Epithelial cell of proximal tubule (primary cell): Measurements from ENCODE around the gene WDR86. TPM values are rescaled to one million over a fixed set of nuclear protein-coding genes. Genes with fewer than 3 reads are reported as not detected.

Experiments used
- DNase-seq: peaks from one replicate; pipeline ENCODE4 v3.0.0-alpha.2; 2011; ENCODE audit warnings: low read depth
- H3K4me3 ChIP-seq: 2 replicates; pipeline ENCODE4 v1.5.1; 2011; ENCODE audit warnings: low read depth, mild to moderate bottlenecking, low read length
- total RNA-seq: library from RNA; depleted of rRNA; stranded (reverse); fragments of >200 nt; gene quantifications from 2 replicates; pipeline ENCODE4 v1.2.3, GENCODE V29; 2015
- TF ChIP-seq, protein P1 (sequence below): conservative IDR thresholded peaks from 2 replicates; pipeline ENCODE4 v1.5.1; 2012; ENCODE audit warnings: low read depth, mild to moderate bottlenecking, low read length

WDR86 gene
- total RNA-seq, 1 donor from 2014 or later: 3.1 TPM

DNA sequence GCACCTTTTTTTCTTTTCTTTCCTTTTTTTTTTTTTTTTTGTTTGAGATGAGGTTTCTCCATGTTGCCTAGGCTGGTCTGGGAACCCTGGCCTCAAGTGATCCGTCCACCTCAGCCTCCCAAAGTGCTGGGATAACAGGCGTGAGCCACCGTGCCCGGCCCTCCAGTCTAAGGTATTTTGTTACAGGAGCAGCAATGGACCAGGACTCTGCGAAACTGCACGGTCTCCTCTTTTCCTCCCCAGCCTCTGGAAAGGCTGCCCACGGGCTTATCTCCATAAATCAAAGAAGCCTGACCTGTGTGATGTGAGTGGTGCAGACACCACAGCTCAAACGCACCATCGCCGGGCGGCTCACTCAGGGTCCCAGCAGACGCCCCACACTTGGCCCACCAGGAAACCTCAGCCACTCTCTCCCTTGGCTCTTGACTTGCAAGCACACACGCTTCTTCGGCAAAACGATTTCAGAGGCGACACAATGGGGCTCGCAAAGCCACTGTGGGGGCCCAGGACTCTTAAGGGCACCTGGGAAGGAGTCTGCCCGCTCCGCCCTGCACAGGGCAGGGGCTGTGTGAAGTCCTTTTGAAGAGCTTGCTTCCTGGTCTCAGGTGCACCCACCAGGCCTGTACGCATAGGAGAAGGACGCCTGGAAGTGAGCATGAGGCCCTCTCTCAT lies 20.6 kb downstream of the WDR86 start:
- TF ChIP-seq, protein P1, sequence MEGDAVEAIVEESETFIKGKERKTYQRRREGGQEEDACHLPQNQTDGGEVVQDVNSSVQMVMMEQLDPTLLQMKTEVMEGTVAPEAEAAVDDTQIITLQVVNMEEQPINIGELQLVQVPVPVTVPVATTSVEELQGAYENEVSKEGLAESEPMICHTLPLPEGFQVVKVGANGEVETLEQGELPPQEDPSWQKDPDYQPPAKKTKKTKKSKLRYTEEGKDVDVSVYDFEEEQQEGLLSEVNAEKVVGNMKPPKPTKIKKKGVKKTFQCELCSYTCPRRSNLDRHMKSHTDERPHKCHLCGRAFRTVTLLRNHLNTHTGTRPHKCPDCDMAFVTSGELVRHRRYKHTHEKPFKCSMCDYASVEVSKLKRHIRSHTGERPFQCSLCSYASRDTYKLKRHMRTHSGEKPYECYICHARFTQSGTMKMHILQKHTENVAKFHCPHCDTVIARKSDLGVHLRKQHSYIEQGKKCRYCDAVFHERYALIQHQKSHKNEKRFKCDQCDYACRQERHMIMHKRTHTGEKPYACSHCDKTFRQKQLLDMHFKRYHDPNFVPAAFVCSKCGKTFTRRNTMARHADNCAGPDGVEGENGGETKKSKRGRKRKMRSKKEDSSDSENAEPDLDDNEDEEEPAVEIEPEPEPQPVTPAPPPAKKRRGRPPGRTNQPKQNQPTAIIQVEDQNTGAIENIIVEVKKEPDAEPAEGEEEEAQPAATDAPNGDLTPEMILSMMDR: no peak
- DNase-seq: no peak
- H3K4me3 ChIP-seq: no peak overlapping the region

DNA sequence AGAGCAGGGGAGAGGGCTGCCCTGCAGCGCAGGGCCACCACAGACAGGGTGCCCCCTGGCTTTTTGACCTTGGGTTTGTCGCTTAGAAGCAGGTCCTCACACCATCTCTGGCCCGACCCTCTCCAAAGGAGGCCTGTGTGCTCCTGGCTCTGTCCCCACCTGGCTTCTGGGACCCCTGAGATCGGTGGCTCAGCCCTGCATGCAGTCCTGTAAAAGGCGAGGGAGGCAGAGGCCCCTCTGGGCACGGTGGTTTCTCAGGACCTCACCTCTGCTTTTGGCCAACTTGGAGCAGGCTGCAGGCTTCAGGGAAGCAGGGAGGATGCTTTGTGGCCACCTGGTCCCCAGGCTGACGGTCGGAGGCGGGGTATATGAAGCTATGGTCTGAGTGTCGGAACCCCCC lies 21.4 kb downstream of the WDR86 start:
- DNase-seq: no peak

DNA sequence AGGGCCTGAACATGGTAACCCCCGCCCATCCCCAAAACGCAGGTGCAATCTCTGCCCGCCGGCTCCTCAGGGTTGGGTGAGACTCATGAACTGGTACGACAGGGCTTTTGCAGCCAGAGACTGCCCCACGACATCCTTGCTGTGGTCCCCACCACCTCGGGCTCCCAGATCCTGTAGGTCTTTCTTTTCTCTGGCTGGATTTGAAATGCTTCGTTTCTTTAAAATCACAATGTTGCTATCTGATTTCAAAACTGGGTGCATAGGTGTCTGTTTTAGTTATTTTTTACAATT lies 21.9 kb downstream of the WDR86 start:
- TF ChIP-seq, protein P1: no peak
- DNase-seq: no peak
- H3K4me3 ChIP-seq: no peak overlapping the region

More for the DNA sequence above, 21.4 kb downstream of the WDR86 start:
- TF ChIP-seq, protein P1: no peak
- no peak overlapping the region for H3K4me3 ChIP-seq

DNA sequence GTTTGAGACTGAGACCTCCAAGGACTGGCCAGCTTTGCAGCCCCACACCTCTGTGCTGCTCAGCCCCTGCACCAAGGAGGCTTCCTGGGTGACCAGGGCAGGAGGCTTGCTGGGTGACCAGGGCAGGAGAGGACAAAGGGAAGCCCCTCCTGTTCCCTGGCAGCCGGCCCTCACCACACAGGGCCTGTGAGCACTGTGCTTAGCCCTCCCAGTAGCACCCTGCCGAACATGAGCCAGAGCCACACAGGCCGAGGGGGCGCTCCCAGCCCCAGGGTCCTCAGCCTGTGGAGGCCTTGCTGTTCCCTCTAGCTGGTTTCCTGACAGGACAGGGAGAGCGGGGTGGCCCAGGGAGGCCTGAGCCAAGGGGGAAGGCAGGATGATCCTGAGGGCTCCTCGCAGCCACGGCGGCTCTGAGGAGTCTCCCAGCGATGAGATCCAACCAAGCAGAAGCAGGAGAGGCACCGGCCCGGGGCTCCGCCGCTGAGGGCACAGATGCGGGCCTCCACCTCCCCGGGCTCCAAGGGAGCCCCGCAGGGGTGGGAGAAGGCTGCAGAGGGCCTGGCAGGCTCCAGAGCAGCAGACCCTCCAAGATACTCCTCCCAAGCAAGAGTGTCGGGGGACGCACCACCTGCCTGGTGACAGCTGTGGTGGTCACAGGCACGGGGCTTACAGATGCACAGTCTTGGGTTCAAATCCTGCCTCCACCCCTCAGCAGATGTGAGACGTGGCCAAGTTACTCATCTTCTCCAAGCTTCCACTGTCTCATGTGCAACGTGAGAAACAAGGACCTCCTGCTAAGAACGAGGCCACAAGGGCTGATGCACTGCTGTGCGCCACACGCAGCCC lies 22.5 kb downstream of the WDR86 start:
- TF ChIP-seq, protein P1: no peak
- DNase-seq: no peak
- H3K4me3 ChIP-seq: no peak overlapping the region

DNA sequence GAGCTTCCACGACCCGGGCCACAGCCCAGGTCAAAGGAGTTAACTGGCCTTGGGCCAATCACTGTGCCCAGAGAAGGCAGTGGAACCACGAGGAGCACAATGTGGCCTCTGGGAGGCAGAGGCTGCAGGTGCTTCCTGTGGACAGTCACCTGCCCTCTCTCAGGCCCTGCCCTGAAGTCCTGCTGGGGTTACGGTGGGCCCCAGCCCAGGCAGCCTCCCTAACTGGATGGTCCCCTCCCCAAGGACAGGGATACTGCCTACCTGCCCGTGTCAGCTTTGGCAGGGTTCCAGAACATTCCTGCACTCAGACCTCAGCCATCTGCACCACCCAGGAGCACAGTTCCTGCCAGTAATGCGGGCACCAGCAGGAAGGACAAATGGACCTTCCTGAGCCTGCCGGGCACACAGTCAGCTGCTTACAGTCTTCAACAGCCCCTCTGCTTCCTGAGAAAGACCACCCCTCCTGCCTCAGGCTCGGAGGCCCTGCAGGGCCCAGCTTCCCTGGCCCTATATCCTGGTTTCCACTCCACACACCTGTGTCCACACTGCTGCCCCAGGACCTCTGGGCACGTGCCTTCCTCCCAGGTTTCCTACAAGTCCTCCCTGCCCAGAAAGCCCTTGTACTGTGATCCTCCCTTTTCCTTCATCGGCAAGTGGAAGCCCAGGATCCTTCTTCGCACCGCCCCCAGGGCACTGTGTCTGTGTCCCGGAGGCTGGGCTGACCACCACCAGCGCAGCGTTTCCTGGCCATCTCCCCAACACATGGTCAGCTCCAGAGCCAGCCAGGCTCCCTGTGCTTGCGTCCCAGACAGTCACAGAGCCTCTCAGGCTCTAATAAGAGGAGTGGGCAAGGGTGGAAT lies 23.3 kb downstream of the WDR86 start:
- no peak overlapping the region for H3K4me3 ChIP-seq
- TF ChIP-seq, protein P1: no peak
- DNase-seq: no peak

DNA sequence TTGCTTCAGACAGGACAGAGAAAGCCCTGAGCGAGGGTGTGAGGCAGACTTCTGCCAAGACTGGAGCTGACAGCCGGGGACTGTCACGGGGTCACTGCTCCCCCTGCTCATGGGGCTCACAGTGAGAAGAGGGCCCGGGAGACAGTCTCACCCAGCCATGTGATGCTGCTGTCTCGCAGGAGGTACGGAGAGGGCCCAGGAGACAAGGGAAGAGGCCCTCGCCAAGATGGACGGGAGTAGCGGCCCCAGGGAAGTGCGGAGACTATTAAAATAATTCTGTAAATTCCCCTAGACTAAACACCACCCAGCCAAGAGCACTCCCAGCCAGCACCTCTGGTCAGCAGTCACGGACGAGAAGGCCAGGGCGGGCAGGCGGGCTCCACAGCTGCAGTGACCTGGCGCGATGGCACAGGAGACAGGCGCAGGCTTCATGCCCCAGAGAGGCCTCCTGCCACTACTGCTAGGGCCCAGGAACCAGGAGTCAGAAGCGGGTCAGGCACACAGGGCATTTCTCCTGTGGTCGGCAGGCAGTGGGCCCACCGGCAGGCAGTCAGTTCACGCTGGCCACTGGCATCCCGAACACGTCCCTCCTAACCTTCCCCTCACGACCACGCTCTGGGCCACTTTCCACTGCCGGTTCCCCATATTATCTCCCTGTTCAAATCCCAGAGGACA lies 24.1 kb downstream of the WDR86 start:
- no peak for DNase-seq
- TF ChIP-seq, protein P1: no peak
- no peak overlapping the region for H3K4me3 ChIP-seq
